GM12891 (cell line): ENCODE results near the gene FAAH2. TPM values are rescaled to one million over a fixed set of nuclear protein-coding genes. Genes with fewer than 3 reads are reported as not detected.
A peak's percentile ranks its signal among the peaks of the same experiment; 100 is the strongest.

Experiments
- DNase-seq: peaks from one replicate; pipeline ENCODE4 v3.0.0; 2011; ENCODE audit warnings: low spot score; ENCODE audit not compliant: insufficient read length
- FAIRE-seq: peaks from 2 replicates; lab custom pipeline; 2011; peaks lifted over from hg19 to GRCh38; lab: Jason Lieb, UNC
- PAX5 ChIP-seq: IDR thresholded peaks from 2 replicates; pipeline ENCODE4 v1.6.1; 2011; ENCODE audit warnings: low read length, moderate library complexity, mild to moderate bottlenecking; ENCODE audit not compliant: insufficient read depth, severe bottlenecking
- POLR2A ChIP-seq: IDR thresholded peaks from 2 replicates; pipeline ENCODE4 v1.6.1; 2011; ENCODE audit warnings: low read depth, low read length, control low read depth
- POLR2AphosphoS5 ChIP-seq: IDR thresholded peaks from 2 replicates; pipeline ENCODE4 v1.6.1; 2011; ENCODE audit warnings: low read depth, low read length, control low read depth
- POU2F2 ChIP-seq: IDR thresholded peaks from 2 replicates; pipeline ENCODE4 v1.6.1; 2011; ENCODE audit warnings: low read depth, mild to moderate bottlenecking, control low read depth, low read length, moderate library complexity
- SPI1 ChIP-seq: IDR thresholded peaks from 2 replicates; pipeline ENCODE4 v1.6.1; 2011; ENCODE audit warnings: low read depth, low read length, control low read depth
- TAF1 ChIP-seq: IDR thresholded peaks from 2 replicates; pipeline ENCODE4 v1.6.1; 2011; ENCODE audit warnings: low read depth, low read length, control low read depth
- polyA plus RNA-seq: library from polyadenylated mRNA; unstranded; fragments of >200 nt; gene quantifications from one replicate; pipeline ENCODE4 v1.2.1, GENCODE V29; 2012; ENCODE audit warnings: low read depth, missing spikeins, inconsistent platforms; ENCODE audit not compliant: missing spikeins

FAAH2 gene
- polyA plus RNA-seq: 2.7 TPM

GRCh38 chrX:57286507-57287251 is at the start of gene FAAH2:
Gene FAAH2, plus strand, starts transcription at chrX:57286706. Its CDS starts 120 bp downstream, at chrX:57286826.
- TF ChIP-seq POU2F2 (no peak), POLR2A (no peak), TAF1 (peak; percentile 12; the same call in 1 of the 2 replicates)
- FAIRE-seq (no peak), DNase-seq (peak; percentile 8)

- no peak for TF ChIP-seq SPI1
- TF ChIP-seq POLR2AphosphoS5: no peak
- no peak for TF ChIP-seq POLR2A
- no peak for TF ChIP-seq TAF1
- TF ChIP-seq PAX5: no peak
- TF ChIP-seq POU2F2: no peak
- DNase-seq (no peak), FAIRE-seq (no peak)
These were observed 44.5 kb upstream of the FAAH2 start for GRCh38 chrX:57241967-57242366.

GRCh38 chrX:57251965-57252364 is 34.5 kb upstream of the FAAH2 start:
- no peak for TF ChIP-seq POLR2A
- FAIRE-seq (no peak), DNase-seq (no peak)

- DNase-seq (no peak), FAIRE-seq (no peak)
- TF ChIP-seq SPI1: no peak
- TF ChIP-seq POLR2A: no peak
- TF ChIP-seq POU2F2: no peak
- no peak for TF ChIP-seq TAF1
- TF ChIP-seq POLR2AphosphoS5: no peak
These were observed 21.4 kb upstream of the FAAH2 start for GRCh38 chrX:57265126-57265525.

- DNase-seq (no peak), FAIRE-seq (no peak)
- TF ChIP-seq SPI1: no peak
- TF ChIP-seq PAX5: no peak
- TF ChIP-seq TAF1: no peak
- no peak for TF ChIP-seq POLR2AphosphoS5
- no peak for TF ChIP-seq POLR2A
These were observed 20.2 kb upstream of the FAAH2 start for GRCh38 chrX:57266275-57266674.

- DNase-seq (no peak), FAIRE-seq (no peak)
- no peak for TF ChIP-seq POLR2A
- TF ChIP-seq SPI1: no peak
These were observed 19.6 kb upstream of the FAAH2 start for GRCh38 chrX:57266871-57267270.

GRCh38 chrX:57267308-57267707 is 19.2 kb upstream of the FAAH2 start:
- no peak for FAIRE-seq
- no peak for DNase-seq
- TF ChIP-seq POU2F2 (no peak), TAF1 (no peak), POLR2AphosphoS5 (no peak), SPI1 (no peak), POLR2A (no peak), PAX5 (no peak)

- TF ChIP-seq POU2F2 (no peak), POLR2A (no peak), SPI1 (no peak), TAF1 (no peak), PAX5 (no peak), POLR2AphosphoS5 (no peak)
- no peak for FAIRE-seq
- no peak for DNase-seq
These were observed 15.5 kb upstream of the FAAH2 start for GRCh38 chrX:57270980-57271379.

GRCh38 chrX:57282568-57282967 is 3.9 kb upstream of the FAAH2 start:
- DNase-seq (no peak), FAIRE-seq (peak; percentile 93)
- TF ChIP-seq PAX5: no peak
- no peak for TF ChIP-seq SPI1
- TF ChIP-seq TAF1: no peak
- no peak for TF ChIP-seq POU2F2

- FAIRE-seq: no peak
- DNase-seq: no peak
- TF ChIP-seq POLR2AphosphoS5: no peak
- no peak for TF ChIP-seq TAF1
- no peak for TF ChIP-seq POLR2A
- TF ChIP-seq PAX5: no peak
- no peak for TF ChIP-seq POU2F2
- TF ChIP-seq SPI1: no peak
These were observed 1.5 kb upstream of the FAAH2 start for GRCh38 chrX:57285001-57285400.
